ENCODE measurements around the gene CA14. TPM values are rescaled to one million over a fixed set of nuclear protein-coding genes. Genes with fewer than 3 reads are reported as not detected.
A peak's percentile ranks its signal among the peaks of the same experiment; 100 is the strongest.

The CA14 gene
- total RNA-seq, 1 experiment from 2014 or later, result 35.3 TPM

DNA sequence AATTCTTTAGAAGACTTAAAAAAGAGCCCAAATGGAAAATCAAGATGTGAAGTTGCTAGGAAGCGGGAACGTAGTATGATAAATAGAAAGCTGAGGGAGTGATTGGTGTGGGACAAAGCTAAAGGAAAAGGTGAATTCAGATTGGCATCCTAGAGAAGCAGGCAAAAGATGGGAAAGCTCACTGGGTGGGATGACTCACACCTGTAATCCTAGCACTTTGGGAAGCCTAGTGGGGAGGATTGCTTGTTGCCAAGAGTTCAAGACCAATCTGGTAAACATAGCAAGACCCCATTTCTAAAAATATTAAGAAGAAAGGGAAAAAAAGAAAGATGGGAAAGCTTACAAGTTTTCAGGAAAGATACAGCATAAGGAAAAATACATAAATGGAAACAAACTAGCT is 37.9 kb downstream of the CA14 start:
- Mint-ChIP-seq H3K36me3 (peaks cover 45% of the 10 kb centered on the region), H3K27ac (peak overlapping the region; percentile 66), H3K4me3 (peak overlapping the region; percentile 46), H3K27me3 (ENCODE audit: low read depth) (peaks cover under 1% of the 10 kb centered on the region; the same call in 1 of the 2 replicates), H3K4me1 (peaks cover 28% of the 10 kb centered on the region), H3K9me3 (no peaks in the 10 kb centered on the region)
- ATAC-seq (no peak), DNase-seq (ENCODE audit: low spot score) (no peak)
- TF ChIP-seq JUN (CRISPR knock-in tag; IDR thresholded peaks at IDR 0.05) (no peak), ZNF263 (CRISPR knock-in tag; IDR thresholded peaks at IDR 0.05; ENCODE audit: low read depth) (no peak), MYBL2 (CRISPR knock-in tag; IDR thresholded peaks at IDR 0.05) (no peak), GRHL2 (CRISPR knock-in tag; IDR thresholded peaks at IDR 0.05; ENCODE audit: insufficient replicate concordance, severe bottlenecking) (no peak), GTF2I (CRISPR knock-in tag; conservative IDR thresholded peaks at IDR 0.05) (no peak), ZNF121 (CRISPR knock-in tag; IDR thresholded peaks at IDR 0.05) (no peak), GABPB1 (CRISPR knock-in tag; IDR thresholded peaks at IDR 0.05) (no peak), ATF3 (CRISPR knock-in tag; conservative IDR thresholded peaks at IDR 0.05) (no peak)
- TF ChIP-seq, protein P1, sequence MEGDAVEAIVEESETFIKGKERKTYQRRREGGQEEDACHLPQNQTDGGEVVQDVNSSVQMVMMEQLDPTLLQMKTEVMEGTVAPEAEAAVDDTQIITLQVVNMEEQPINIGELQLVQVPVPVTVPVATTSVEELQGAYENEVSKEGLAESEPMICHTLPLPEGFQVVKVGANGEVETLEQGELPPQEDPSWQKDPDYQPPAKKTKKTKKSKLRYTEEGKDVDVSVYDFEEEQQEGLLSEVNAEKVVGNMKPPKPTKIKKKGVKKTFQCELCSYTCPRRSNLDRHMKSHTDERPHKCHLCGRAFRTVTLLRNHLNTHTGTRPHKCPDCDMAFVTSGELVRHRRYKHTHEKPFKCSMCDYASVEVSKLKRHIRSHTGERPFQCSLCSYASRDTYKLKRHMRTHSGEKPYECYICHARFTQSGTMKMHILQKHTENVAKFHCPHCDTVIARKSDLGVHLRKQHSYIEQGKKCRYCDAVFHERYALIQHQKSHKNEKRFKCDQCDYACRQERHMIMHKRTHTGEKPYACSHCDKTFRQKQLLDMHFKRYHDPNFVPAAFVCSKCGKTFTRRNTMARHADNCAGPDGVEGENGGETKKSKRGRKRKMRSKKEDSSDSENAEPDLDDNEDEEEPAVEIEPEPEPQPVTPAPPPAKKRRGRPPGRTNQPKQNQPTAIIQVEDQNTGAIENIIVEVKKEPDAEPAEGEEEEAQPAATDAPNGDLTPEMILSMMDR (IDR thresholded peaks at IDR 0.05), result no peak
- POLR2A ChIA-PET, result no interaction called here
- CTCF ChIA-PET, result interaction anchor here (1.6 kb wide), 1 partner anchor 39 kb away, joined by 4 read pairs; no protein-coding TSS in a partner anchor

GRCh38 chr1:150299716-150300115 is 42.1 kb downstream of the CA14 start:
- DNase-seq (ENCODE audit: low spot score), result no peak
- Mint-ChIP-seq H3K4me1 (peaks cover 41% of the 10 kb centered on the region), H3K4me3 (no peak overlapping the region), H3K36me3 (peaks cover 72% of the 10 kb centered on the region), H3K27me3 (ENCODE audit: low read depth) (no peaks in the 10 kb centered on the region), H3K27ac (no peak overlapping the region; the same call in 1 of the 2 replicates), H3K9me3 (no peaks in the 10 kb centered on the region)
- ChIA-PET POLR2A (no interaction called here), CTCF (no interaction called here)
- no peak for TF ChIP-seq PRRX2 (CRISPR knock-in tag; IDR thresholded peaks at IDR 0.05)
- no peak for TF ChIP-seq ZNF263 (CRISPR knock-in tag; IDR thresholded peaks at IDR 0.05; ENCODE audit: low read depth)
- no peak for TF ChIP-seq ZNF416 (CRISPR knock-in tag; IDR thresholded peaks at IDR 0.05)
- TF ChIP-seq MLX (CRISPR knock-in tag; IDR thresholded peaks at IDR 0.05), result no peak
- no peak for TF ChIP-seq ZNF219 (CRISPR knock-in tag; IDR thresholded peaks at IDR 0.05; ENCODE audit: borderline replicate concordance)
- TF ChIP-seq, protein P2, sequence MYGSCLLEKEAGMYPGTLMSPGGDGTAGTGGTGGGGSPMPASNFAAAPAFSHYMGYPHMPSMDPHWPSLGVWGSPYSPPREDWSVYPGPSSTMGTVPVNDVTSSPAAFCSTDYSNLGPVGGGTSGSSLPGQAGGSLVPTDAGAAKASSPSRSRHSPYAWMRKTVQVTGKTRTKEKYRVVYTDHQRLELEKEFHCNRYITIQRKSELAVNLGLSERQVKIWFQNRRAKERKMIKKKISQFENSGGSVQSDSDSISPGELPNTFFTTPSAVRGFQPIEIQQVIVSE (CRISPR knock-in tag; IDR thresholded peaks at IDR 0.05; ENCODE audit: borderline replicate concordance), result no peak
- no peak for ATAC-seq

- ATAC-seq, result peak; percentile 40
- DNase-seq (ENCODE audit: low spot score), result peak; percentile 44
- Mint-ChIP-seq H3K27me3 (ENCODE audit: low read depth) (no peaks in the 10 kb centered on the region), H3K36me3 (peaks cover 70% of the 10 kb centered on the region), H3K27ac (peak overlapping the region; percentile 92), H3K4me3 (peak overlapping the region; percentile 44), H3K9me3 (no peaks in the 10 kb centered on the region), H3K4me1 (peaks cover 37% of the 10 kb centered on the region)
- POLR2A ChIA-PET, result interaction anchor here (1.0 kb wide), 1 partner anchor 61 kb away, joined by 3 read pairs; the partner anchor contains the start of gene RPRD2
- CTCF ChIA-PET, result interaction anchor here (2.1 kb wide), 1 partner anchor 46 kb away, joined by 5 read pairs; no protein-coding TSS in a partner anchor
- TF ChIP-seq TP53 (CRISPR knock-in tag; IDR thresholded peaks at IDR 0.05) (no peak), CREM (CRISPR knock-in tag; IDR thresholded peaks at IDR 0.05) (no peak), GABPB1 (CRISPR knock-in tag; IDR thresholded peaks at IDR 0.05) (no peak), ZMAT4 (CRISPR knock-in tag; IDR thresholded peaks at IDR 0.05) (no peak), PREB (CRISPR knock-in tag; IDR thresholded peaks at IDR 0.05; ENCODE audit: borderline replicate concordance) (no peak), NFATC4 (CRISPR knock-in tag; IDR thresholded peaks at IDR 0.05) (no peak), RELA (CRISPR knock-in tag; IDR thresholded peaks at IDR 0.05; ENCODE audit: borderline replicate concordance) (no peak), IRF2 (CRISPR knock-in tag; IDR thresholded peaks at IDR 0.05; ENCODE audit: borderline replicate concordance, low read depth) (no peak), ZNF263 (CRISPR knock-in tag; IDR thresholded peaks at IDR 0.05; ENCODE audit: low read depth) (no peak), CBFB (CRISPR knock-in tag; IDR thresholded peaks at IDR 0.05; ENCODE audit: low read depth) (no peak), NR1H2 (CRISPR knock-in tag; IDR thresholded peaks at IDR 0.05) (no peak), JAZF1 (CRISPR knock-in tag; IDR thresholded peaks at IDR 0.05) (no peak)
- TF ChIP-seq, protein P2 (CRISPR knock-in tag; IDR thresholded peaks at IDR 0.05; ENCODE audit: borderline replicate concordance), result no peak
- TF ChIP-seq, protein P3, sequence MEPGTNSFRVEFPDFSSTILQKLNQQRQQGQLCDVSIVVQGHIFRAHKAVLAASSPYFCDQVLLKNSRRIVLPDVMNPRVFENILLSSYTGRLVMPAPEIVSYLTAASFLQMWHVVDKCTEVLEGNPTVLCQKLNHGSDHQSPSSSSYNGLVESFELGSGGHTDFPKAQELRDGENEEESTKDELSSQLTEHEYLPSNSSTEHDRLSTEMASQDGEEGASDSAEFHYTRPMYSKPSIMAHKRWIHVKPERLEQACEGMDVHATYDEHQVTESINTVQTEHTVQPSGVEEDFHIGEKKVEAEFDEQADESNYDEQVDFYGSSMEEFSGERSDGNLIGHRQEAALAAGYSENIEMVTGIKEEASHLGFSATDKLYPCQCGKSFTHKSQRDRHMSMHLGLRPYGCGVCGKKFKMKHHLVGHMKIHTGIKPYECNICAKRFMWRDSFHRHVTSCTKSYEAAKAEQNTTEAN (CRISPR knock-in tag; IDR thresholded peaks at IDR 0.05), result no peak
Measured at GRCh38 chr1:150302338-150302737, 44.8 kb downstream of the CA14 start.

All from WTC11 (cell line).